ENCODE data around the gene AP2A2. TPM values are rescaled to one million over a fixed set of nuclear protein-coding genes. Genes with fewer than 3 reads are reported as not detected.
A peak's percentile ranks its signal among the peaks of the same experiment; 100 is the strongest.

The AP2A2 gene
- total RNA-seq, 1 experiment from 2014 or later = 55.5 TPM

- no peak for TF ChIP-seq CTCF (IDR thresholded peaks at IDR 0.05 in 2 of 3, conservative IDR thresholded peaks at IDR 0.05 in 1 of 3; ENCODE audit: borderline replicate concordance in 1 of 3, insufficient read depth in 1 of 3, low read depth in 2 of 3, low read length in 2 of 3)
- TF ChIP-seq FOSL1 (IDR thresholded peaks at IDR 0.05; ENCODE audit: low read depth) = no peak
- no peak for TF ChIP-seq TCF7L2 (IDR thresholded peaks at IDR 0.05; ENCODE audit: borderline replicate concordance, extremely low read depth, insufficient read depth, insufficient read length)
- TF ChIP-seq ZNF274 (IDR thresholded peaks at IDR 0.05; ENCODE audit: low read depth, low read length) = no peak
- no peak for TF ChIP-seq CBX3 (IDR thresholded peaks at IDR 0.05; ENCODE audit: low read depth)
- no peak for TF ChIP-seq JUND (IDR thresholded peaks at IDR 0.05)
- TF ChIP-seq POLR2A (IDR thresholded peaks at IDR 0.05; ENCODE audit: borderline replicate concordance, extremely low read depth, insufficient read depth, insufficient read length) = no peak
- no peak for TF ChIP-seq SP1 (IDR thresholded peaks at IDR 0.05; ENCODE audit: low read depth)
- TF ChIP-seq SIN3A (IDR thresholded peaks at IDR 0.05; ENCODE audit: low read depth) = no peak
- no peak for TF ChIP-seq EZH2 (IDR thresholded peaks at IDR 0.05)
- no peak for TF ChIP-seq ATF3 (IDR thresholded peaks at IDR 0.05)
Observed at GRCh38 chr11:910044-910588, 15.6 kb upstream of the AP2A2 start (continued).

- Histone ChIP-seq H3K79me2 (ENCODE audit: insufficient read depth, low read length) (peaks cover 48% of the 10 kb centered on the region), H3K36me3 (ENCODE audit: control insufficient read depth in 1 of 2, insufficient read depth in 2 of 2, low read length in 2 of 2) (peaks cover 1 to 8% of the 10 kb centered on the region in 2 experiments; a peak in 1 of 4 replicates), H3K9me3 (ENCODE audit: control insufficient read depth in 1 of 2, insufficient read depth in 1 of 2, low read depth in 1 of 2, low read length in 2 of 2) (no peaks in the 10 kb centered on the region), H3K4me1 (ENCODE audit: control insufficient read depth in 1 of 2, insufficient read depth in 2 of 2, low read length in 2 of 2) (peaks cover 12 to 24% of the 10 kb centered on the region in 2 experiments), H3K27me3 (ENCODE audit: insufficient read depth, low read length) (no peaks in the 10 kb centered on the region), H4K20me1 (ENCODE audit: insufficient read depth) (no peaks in the 10 kb centered on the region), H3K9me2 (ENCODE audit: insufficient read depth) (no peaks in the 10 kb centered on the region), H3K4me3 (replicated peaks in 1 of 2; ENCODE audit: low read depth in 1 of 2, low read length in 2 of 2) (peak within 1 kb of the TSS; percentile 85 to 100), H2AFZ (ENCODE audit: low read depth, low read length, poor library complexity, severe bottlenecking) (no peak within 1 kb of the TSS), H3K9ac (ENCODE audit: low read length) (peak within 1 kb of the TSS; percentile 95), H3K27ac (ENCODE audit: low read depth, low read length) (peak within 1 kb of the TSS; percentile 93), H3K4me2 (ENCODE audit: low read length) (peak within 1 kb of the TSS; percentile 93)
- ChIA-PET CTCF (interaction anchor here (0.5 to 1.3 kb wide), 2 partner anchors 14 kb away, joined by 4 to 7 read pairs; no protein-coding TSS in a partner anchor), RAD21 (ENCODE audit: low non-redundant PET in 1 of 2, low total read pairs in 2 of 2, uncharacterized antibody in 2 of 2, unreplicated experiment in 2 of 2) (no interaction called here), POLR2A (interaction anchor here (1.0 kb wide), 2 partner anchors 9 to 91 kb away, joined by 3 to 4 read pairs; no protein-coding TSS in a partner anchor)
- ATAC-seq (peak; percentile 97), DNase-seq (ENCODE audit: low read depth, low spot score) (peak; percentile 51)
- no TSS peak for BruUV-seq (replicated peaks)
- intact Hi-C loops (cut with micrococcal nuclease) = no loop called here
- TF ChIP-seq MAX (IDR thresholded peaks at IDR 0.05) = peak; percentile 67; the same call in 1 of the 2 replicates
- no peak for TF ChIP-seq YY1 (IDR thresholded peaks at IDR 0.05; ENCODE audit: extremely low read depth, insufficient replicate concordance, low read depth, low read length)
- TF ChIP-seq POLR2A (IDR thresholded peaks at IDR 0.05; ENCODE audit: borderline replicate concordance, extremely low read depth, insufficient read depth, insufficient read length) = no peak
- TF ChIP-seq POLR2AphosphoS5 (IDR thresholded peaks at IDR 0.05; ENCODE audit: low read depth, low read length) = peak; percentile 86
- no peak for TF ChIP-seq EZH2phosphoT487 (IDR thresholded peaks at IDR 0.05; ENCODE audit: borderline replicate concordance)
- no peak for TF ChIP-seq JUND (IDR thresholded peaks at IDR 0.05)
- no peak for TF ChIP-seq CTCF (IDR thresholded peaks at IDR 0.05 in 2 of 3, conservative IDR thresholded peaks at IDR 0.05 in 1 of 3; ENCODE audit: borderline replicate concordance in 1 of 3, insufficient read depth in 1 of 3, low read depth in 2 of 3, low read length in 2 of 3)
- TF ChIP-seq RAD21 (IDR thresholded peaks at IDR 0.05; ENCODE audit: low read depth) = no peak
- no peak for TF ChIP-seq SRF (IDR thresholded peaks at IDR 0.05; ENCODE audit: low read depth)
- TF ChIP-seq EZH2 (IDR thresholded peaks at IDR 0.05) = no peak
- no peak for TF ChIP-seq ZNF274 (IDR thresholded peaks at IDR 0.05; ENCODE audit: low read depth, low read length)
- TF ChIP-seq CBX3 (IDR thresholded peaks at IDR 0.05; ENCODE audit: low read depth) = no peak
- TF ChIP-seq FOSL1 (IDR thresholded peaks at IDR 0.05; ENCODE audit: low read depth) = no peak
- TF ChIP-seq EGR1 (IDR thresholded peaks at IDR 0.05; ENCODE audit: low read depth) = peak; percentile 80
- no peak for TF ChIP-seq ELF1 (IDR thresholded peaks at IDR 0.05; ENCODE audit: borderline replicate concordance, low read depth)
Observed at GRCh38 chr11:910589-911030, 15.1 kb upstream of the AP2A2 start, which contains the start of gene CHID1. Gene CHID1, minus strand, starts transcription at chr11:910810. Its CDS starts 5,994 bp downstream, at chr11:904816.
